Muscle layer of colon (tissue), 2 donors: ENCODE measurements around the gene TGFBR3L.

Experiments
- H3K27ac ChIP-seq: one replicate; pipeline ENCODE4 v1.7.0; 2013; ENCODE audit warnings: low read depth, mild to moderate bottlenecking, low read length, moderate library complexity
- H3K27me3 ChIP-seq, 2 donors: one replicate each; pipeline ENCODE4 v1.7.0; 2013; ENCODE audit warnings: low read length in 2 of 2, mild to moderate bottlenecking in 2 of 2; ENCODE audit not compliant: insufficient read depth in 2 of 2, control insufficient read depth in 1 of 2
- H3K36me3 ChIP-seq: one replicate; pipeline ENCODE4 v1.7.0; 2013; ENCODE audit warnings: mild to moderate bottlenecking, low read length; ENCODE audit not compliant: insufficient read depth
- H3K4me1 ChIP-seq: one replicate; pipeline ENCODE4 v1.7.0; 2013; ENCODE audit warnings: mild to moderate bottlenecking, low read length; ENCODE audit not compliant: insufficient read depth
- H3K4me3 ChIP-seq, 2 donors: one replicate each; pipeline ENCODE4 v1.7.0; 2013; ENCODE audit warnings: low read length in 2 of 2, low read depth in 1 of 2, mild to moderate bottlenecking in 1 of 2, moderate library complexity in 1 of 2
- H3K9ac ChIP-seq: one replicate; pipeline ENCODE4 v1.7.0; 2013; ENCODE audit warnings: low read length
- H3K9me3 ChIP-seq: one replicate; pipeline ENCODE4 v1.7.0; 2013; ENCODE audit warnings: mild to moderate bottlenecking, low read length
- donor health status: abdominal sarcoma.
- donor health status: Adenocarcinoma of cecum.

TGFBR3L gene

DNA sequence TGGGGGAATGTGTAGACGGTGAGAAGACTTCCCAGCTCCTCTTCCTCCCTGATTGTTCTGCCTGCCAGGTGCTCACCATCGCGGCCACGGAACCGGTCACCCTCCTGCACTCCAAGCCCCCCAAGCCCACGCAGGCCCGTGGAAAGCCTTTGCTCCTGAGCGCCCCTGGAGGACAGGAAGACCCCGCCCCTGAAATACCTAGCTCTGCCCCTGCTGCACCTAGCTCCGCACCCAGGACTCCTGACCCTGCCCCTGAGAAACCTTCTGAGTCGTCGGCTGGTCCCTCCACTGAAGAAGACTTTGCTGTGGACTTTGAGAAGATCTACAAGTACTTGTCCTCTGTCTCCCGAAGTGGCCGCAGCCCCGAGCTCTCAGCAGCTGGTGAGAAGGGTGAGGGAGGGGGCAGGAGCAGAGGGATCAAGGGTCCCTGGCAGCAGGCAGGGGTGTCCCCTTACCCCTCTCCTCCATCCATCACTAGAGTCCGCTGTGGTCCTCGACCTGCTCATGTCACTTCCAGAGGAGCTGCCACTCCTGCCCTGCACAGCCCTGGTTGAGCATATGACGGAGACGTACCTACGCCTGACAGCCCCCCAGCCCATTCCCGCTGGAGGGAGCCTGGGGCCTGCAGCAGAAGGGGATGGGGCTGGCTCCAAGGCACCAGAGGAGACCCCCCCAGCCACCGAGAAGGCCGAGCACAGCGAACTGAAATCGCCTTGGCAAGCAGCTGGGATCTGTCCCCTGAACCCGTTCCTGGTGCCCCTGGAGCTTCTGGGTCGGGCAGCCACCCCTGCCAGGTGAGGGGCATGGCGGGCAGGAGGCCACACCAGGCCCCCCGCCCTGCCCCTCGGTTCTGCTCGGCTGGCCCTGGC is 7.6 kb downstream of the TGFBR3L start:
- Histone ChIP-seq H3K27ac (peak overlapping the region; percentile 89), H3K9ac (peak overlapping the region; percentile 70), H3K27me3 (peaks cover 6 to 26% of the 10 kb centered on the region in 2 donors), H3K9me3 (no peaks in the 10 kb centered on the region), H3K36me3 (peaks cover 16% of the 10 kb centered on the region), H3K4me3 (peak overlapping the region; percentile 29 to 65), H3K4me1 (peaks cover 44% of the 10 kb centered on the region)

DNA sequence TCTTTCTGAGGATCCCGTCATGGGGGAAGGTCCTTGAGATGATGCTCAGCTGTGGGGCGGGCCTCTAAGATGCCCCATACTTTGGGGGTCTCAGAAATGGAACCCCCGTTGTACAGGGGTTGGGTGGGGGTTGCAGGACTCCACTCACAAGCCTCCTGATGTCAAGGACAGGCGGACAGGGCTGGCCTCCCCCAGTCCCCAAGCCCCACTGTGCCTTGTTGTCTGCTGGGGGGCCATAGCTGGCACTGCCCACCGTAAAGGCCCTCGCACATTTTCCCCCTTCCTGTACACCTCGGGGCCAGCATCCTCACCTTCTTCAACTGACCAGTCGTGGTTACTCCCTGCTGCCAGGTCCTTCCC is 8.2 kb downstream of the TGFBR3L start:
- Histone ChIP-seq H3K4me3 (no peak overlapping the region), H3K27me3 (peaks cover 6 to 20% of the 10 kb centered on the region in 2 donors), H3K9ac (no peak overlapping the region), H3K9me3 (no peaks in the 10 kb centered on the region), H3K36me3 (peaks cover 16% of the 10 kb centered on the region), H3K4me1 (peaks cover 50% of the 10 kb centered on the region), H3K27ac (peak overlapping the region; percentile 89)

DNA sequence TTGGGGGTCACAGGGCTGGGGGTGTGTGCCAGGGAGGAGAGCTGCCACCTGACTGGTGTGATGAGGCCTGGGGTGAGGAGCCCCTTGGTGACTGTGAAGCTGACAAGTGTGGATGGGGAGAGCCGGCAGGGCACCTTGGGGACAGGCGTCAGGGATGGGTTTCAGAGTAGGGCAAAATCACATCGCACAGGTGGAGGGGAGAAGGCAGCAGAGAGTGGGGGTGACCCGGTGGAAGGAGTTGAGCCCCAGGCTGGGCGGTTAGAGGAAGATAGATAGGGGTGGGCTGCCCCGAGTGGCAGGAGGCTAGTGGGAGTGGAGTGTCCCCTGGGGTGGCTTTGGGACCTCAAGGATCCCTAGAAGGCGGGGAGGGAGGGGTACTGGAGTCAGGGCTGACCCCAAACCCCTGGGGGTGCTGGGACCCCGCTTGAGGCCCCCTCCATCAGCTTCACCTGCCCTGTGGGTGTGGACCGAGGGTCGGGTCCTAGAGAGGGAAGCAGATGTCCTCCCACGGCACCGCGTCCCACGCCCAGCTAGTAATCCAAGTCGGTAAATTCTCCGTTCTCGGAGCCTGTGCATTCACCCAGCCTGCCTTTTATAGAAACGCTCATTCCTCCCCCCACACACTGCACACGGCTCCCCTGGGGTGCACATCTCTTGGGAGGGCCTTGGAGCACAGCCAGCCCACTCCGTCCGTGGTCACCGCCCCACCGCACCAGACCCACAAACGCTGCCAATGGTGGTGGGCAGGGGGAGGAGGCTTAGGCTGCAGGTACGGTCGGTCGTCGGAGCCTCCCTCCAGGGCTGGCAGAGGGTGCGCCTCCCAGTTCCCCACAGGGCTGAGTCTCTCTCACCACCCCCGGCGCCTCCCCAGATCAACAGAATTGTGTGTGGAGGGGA is 8.9 kb downstream of the TGFBR3L start:
- peaks cover 57% of the 10 kb centered on the region for H3K4me1 ChIP-seq

DNA sequence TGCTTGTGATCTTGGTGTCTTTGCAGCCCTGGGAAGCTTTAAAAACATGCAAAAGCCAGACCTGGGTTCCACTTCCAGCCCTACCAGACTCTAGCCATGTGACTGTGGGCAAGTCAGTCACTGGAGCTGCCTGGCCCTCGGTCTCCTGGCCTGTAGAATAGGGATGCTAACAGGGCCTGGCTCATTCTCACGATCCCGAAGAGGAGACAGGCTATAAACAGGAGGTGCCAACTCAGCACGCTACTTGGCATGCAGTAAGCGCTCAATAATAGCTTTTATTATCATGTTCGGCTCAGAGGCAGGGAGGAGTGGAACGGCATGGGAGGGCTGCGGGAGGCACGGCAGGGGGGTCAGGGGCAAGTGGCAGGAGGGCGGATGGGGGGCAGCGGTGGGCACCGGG is 9.6 kb downstream of the TGFBR3L start:
- no peak overlapping the region for H3K9ac ChIP-seq
- peak overlapping the region in 1 of 2 donors; percentile 49 for H3K4me3 ChIP-seq
- peak overlapping the region; percentile 89 for H3K27ac ChIP-seq
- H3K36me3 ChIP-seq: peaks cover 16% of the 10 kb centered on the region
- no peaks in the 10 kb centered on the region for H3K9me3 ChIP-seq
- peaks cover 63% of the 10 kb centered on the region for H3K4me1 ChIP-seq
- H3K27me3 ChIP-seq: peaks cover 0 to 6% of the 10 kb centered on the region in 2 donors

More for the DNA sequence above, 8.9 kb downstream of the TGFBR3L start:
- H3K27ac ChIP-seq: peak overlapping the region; percentile 89
- H3K9me3 ChIP-seq: no peaks in the 10 kb centered on the region
- no peak overlapping the region for H3K9ac ChIP-seq
- peaks cover 2 to 13% of the 10 kb centered on the region in 2 donors for H3K27me3 ChIP-seq
- peak overlapping the region in 1 of 2 donors; percentile 49 for H3K4me3 ChIP-seq
- H3K36me3 ChIP-seq: peaks cover 16% of the 10 kb centered on the region

DNA sequence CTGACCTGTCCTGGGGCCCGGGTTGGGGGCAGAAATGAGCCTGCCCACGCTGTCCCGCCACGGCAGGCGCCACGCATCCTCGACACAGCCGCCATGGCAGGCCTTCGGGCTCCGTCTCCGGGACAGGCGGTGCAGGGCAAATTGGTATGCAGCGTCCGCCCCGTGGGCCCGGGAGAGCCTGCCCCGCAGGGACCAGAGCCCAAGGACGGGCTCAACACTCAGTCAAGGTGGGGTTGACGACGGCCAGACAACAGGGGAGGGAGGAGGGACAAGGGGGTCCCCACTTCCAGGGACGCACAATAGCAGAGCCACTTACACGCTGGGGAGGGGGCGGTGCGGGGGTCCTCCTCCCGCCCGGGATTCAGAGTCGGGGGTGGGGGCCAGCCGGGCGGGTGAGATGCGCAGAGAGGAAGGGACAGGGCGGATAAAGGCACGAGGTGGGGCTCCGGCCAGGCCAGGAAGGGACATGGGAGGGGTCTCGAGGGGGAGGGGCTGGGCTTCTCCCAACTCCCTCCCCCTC is 10.1 kb downstream of the TGFBR3L start:
- H3K4me1 ChIP-seq: peaks cover 65% of the 10 kb centered on the region

DNA sequence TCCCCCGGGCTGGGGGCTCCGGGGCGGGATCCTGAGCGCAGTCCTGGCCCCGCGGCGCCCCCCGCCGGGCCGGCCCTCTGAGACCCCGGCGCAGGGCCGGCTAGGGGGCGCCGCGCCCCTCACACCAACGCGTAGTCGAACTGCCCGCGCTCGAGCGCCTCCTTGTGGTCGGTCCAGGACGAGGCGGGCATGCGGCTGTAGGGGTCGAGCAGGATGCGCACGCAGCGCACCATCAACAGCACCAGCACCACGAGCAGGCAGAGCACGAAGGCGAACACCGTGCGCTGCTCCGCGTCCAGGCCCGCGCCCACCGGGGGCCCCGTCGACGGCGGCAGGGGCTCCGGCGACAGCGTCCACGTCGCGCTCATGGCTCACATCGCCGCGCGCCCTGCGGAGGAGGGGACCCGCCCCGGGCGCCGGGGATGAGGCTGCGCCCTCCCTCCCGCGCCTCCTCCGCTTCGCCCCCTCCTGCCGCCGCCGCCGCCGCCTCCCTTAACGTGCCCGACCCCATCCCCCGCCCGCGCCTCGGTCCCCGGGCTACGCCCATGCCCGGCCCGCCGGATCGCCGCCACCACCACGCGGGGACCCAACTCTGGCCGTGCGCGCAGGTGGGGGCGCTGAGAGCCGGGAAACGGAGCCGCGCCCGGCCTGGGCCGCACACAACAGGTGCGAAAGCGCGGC is 10.7 kb downstream of the TGFBR3L start:
- peaks cover 20% of the 10 kb centered on the region for H3K36me3 ChIP-seq
- H3K4me3 ChIP-seq: peak overlapping the region in 1 of 2 donors; percentile 57

More for the DNA sequence above, 10.1 kb downstream of the TGFBR3L start:
- H3K9ac ChIP-seq: no peak overlapping the region
- peak overlapping the region; percentile 49 to 57 for H3K4me3 ChIP-seq
- no peaks in the 10 kb centered on the region for H3K9me3 ChIP-seq
- H3K27ac ChIP-seq: peak overlapping the region; percentile 89
- peaks cover 16% of the 10 kb centered on the region for H3K36me3 ChIP-seq
- peaks cover 0 to 1% of the 10 kb centered on the region in 2 donors for H3K27me3 ChIP-seq

DNA sequence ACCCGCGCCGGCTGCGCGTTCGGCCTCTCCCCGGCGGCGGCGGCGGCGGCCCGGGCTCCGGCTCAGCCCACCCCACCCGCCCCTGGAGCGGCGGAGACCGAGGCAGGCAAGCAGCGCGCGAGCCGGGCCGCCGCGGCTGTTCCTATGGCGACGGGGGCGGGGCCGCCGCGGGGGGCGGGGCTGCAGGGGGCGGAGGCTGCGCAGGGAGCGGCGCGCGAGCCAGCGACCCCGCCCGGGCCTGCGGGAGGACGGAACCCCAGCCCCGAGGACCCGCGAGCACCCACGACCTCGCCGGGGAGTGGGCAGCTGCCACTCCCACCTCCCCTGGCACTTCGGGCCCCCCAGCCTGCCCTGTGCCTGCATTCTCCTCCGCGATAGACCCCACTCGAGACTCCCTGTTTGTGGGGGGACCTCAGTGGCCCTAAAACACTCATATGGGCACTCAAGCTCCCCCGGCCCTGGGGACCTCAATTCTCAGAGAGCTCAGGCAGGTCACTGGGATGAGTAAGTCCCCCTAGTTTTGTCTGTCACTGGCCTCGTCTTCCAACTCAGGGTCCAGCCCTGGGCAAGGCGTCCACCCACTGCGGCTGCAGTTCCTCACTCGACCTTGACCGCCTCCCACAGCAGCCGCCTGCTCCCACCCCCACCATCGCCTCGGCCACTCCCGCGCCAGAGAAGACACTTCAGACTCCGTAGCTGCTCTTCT is 11.5 kb downstream of the TGFBR3L start, which contains the start of gene CTXN1:
CTXN1 (minus strand) TSS at position 115 of the 706 bp plus-strand sequence. CDS start 597 bp downstream, outside the sequence.
- Histone ChIP-seq H3K4me1 (peaks cover 74% of the 10 kb centered on the region), H3K27me3 (no peaks in the 10 kb centered on the region), H3K9me3 (no peaks in the 10 kb centered on the region), H3K9ac (peak within 1 kb of the TSS; percentile 68), H3K27ac (peak within 1 kb of the TSS; percentile 89), H3K4me3 (peak within 1 kb of the TSS; percentile 51 to 57), H3K36me3 (peaks cover 28% of the 10 kb centered on the region)

More for the DNA sequence above, 10.7 kb downstream of the TGFBR3L start:
- peak overlapping the region; percentile 89 for H3K27ac ChIP-seq
- H3K4me1 ChIP-seq: peaks cover 68% of the 10 kb centered on the region
- H3K27me3 ChIP-seq: no peaks in the 10 kb centered on the region
- no peaks in the 10 kb centered on the region for H3K9me3 ChIP-seq
- no peak overlapping the region for H3K9ac ChIP-seq

DNA sequence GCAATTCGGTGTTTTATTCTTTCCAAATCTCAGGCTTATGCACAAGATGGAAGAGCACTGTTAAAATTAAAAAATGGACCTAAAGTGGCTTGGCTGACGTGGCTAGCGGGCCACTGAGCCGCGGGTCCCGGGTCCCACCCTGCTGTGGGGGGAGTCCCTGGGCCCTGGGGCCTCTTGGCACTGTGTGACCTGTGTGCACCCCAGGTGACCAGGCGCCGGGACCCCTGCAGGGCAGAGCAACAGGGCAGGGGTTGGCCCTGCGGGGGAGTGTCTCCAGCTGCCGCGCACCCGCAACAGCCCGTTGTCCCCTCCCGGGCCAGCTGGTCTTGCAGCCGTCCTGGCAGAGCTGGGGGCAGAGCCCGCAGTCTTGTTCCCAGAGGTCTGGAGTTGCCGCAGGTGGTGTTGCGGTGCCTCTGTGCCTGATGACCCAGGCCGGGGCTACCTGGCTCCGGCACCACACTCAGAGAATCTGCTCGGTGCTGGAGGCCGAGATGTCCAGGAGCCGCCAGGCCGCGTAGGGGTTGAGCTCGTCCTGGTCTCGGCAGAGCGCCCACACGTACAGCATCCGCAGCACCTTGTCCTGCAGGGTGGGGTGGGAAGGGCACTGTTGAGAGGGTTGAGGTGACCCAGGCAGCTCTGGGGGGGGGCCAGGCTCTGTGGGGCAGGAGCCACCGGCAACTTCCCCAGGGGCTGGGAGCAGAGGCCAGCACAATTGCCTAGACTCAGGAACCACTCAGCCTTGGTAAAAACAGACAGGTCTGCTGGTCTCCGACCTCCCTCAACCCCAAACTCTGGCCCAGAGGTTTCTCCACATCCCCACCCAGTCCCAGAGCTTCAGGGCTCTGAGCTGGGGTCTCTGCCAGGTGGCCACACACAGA is 12.3 kb downstream of the TGFBR3L start:
- peak overlapping the region; percentile 84 for H3K27ac ChIP-seq
- H3K36me3 ChIP-seq: peaks cover 32% of the 10 kb centered on the region
- peak overlapping the region; percentile 68 for H3K9ac ChIP-seq
- peak overlapping the region; percentile 50 to 51 for H3K4me3 ChIP-seq
- H3K27me3 ChIP-seq: no peaks in the 10 kb centered on the region
- H3K4me1 ChIP-seq: peaks cover 72% of the 10 kb centered on the region
- H3K9me3 ChIP-seq: no peaks in the 10 kb centered on the region

DNA sequence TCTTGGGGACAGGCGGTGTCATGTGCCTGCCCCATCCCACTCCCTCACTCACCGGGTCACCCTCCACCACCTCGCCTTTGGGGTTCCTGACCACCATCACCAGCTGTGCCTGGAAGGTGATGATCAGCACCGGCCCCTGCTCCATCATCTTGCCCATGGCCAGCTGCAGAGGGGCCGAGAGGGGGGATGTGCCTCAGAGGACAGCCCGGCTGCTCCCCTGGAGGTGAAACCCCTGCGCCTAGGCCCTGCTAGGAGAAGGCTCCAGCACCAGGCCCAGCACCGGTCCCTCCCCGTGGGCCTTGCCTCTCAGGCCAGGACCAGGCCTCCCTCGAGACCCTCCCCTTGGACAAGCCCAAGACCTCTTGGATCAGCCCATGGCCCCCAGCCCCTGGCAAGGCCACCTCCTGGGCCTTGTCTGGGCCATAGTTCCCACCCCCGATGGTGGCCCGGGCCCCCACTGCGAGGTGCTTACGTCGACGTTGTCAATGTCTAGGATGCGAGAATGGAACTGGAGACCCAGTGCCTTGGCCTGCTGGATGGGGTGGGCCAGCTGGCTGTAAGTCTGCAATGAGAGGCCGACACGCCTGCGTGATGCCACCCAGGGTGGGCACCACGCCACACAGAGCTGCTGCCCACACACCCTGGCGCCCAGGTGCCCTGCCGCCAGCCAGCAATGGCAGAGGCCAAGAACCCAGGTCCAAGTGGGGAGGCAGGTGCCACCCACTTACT is 13.1 kb downstream of the TGFBR3L start:
- H3K9ac ChIP-seq: no peak overlapping the region
- H3K27me3 ChIP-seq: no peaks in the 10 kb centered on the region
- H3K36me3 ChIP-seq: peaks cover 32% of the 10 kb centered on the region
- peaks cover 68% of the 10 kb centered on the region for H3K4me1 ChIP-seq
- no peak overlapping the region for H3K4me3 ChIP-seq
- peak overlapping the region; percentile 84 for H3K27ac ChIP-seq
- H3K9me3 ChIP-seq: no peaks in the 10 kb centered on the region
